Spinal cord (tissue), 10 donors: ENCODE measurements around the gene SLC1A2. TPM values are rescaled to one million over a fixed set of nuclear protein-coding genes. Genes with fewer than 3 reads are reported as not detected.

ENCODE experiments used
- DNase-seq, 6 donors: peaks; one replicate each; pipeline versions ENCODE4 v3.0.0 to v3.0.0-alpha.2; 2013 to 2015; ENCODE audit warnings: low spot score in 6 of 6, low read depth in 4 of 6
- H3K27ac ChIP-seq: one replicate; pipeline ENCODE4 v1.5.1; 2013; ENCODE audit warnings: low read depth, low read length, control low read depth
- H3K27me3 ChIP-seq: one replicate; pipeline ENCODE4 v1.6.1; 2013; ENCODE audit warnings: low read length; ENCODE audit not compliant: control insufficient read depth, insufficient read depth
- H3K36me3 ChIP-seq: one replicate; pipeline ENCODE4 v1.6.1; 2013; ENCODE audit warnings: low read length; ENCODE audit not compliant: control insufficient read depth, insufficient read depth
- H3K4me1 ChIP-seq: one replicate; pipeline ENCODE4 v1.6.1; 2013; ENCODE audit warnings: low read length; ENCODE audit not compliant: control insufficient read depth, insufficient read depth
- H3K4me3 ChIP-seq: one replicate; pipeline ENCODE4 v1.5.1; 2013; ENCODE audit warnings: low read depth, low read length, control low read depth
- H3K9me3 ChIP-seq: one replicate; pipeline ENCODE4 v1.6.1; 2013; ENCODE audit warnings: low read length; ENCODE audit not compliant: control insufficient read depth, insufficient read depth
- WGBS: methylation state at CpG from one replicate; pipeline ENCODE4 v1.1.5; 2013; ENCODE audit warnings: missing lambda C conversion rate; ENCODE audit not compliant: insufficient coverage; 5-methylcytosine and 5-hydroxymethylcytosine counted together
- polyA plus RNA-seq, 2 donors: library from polyadenylated mRNA; unstranded; fragments of 120-200 nt; gene quantifications; one replicate each; pipeline ENCODE4 v1.2.1, GENCODE V29; 2013; ENCODE audit not compliant: insufficient read length in 2 of 2
- total RNA-seq, 2 donors: library from RNA; depleted of rRNA in 1 of 2; stranded (reverse); fragments of 120-200 nt in 1 of 2; fragments of >200 nt in 1 of 2; gene quantifications; one replicate each; pipeline versions ENCODE4 v1.2.3 to v1.2.4, GENCODE V29; 2013 to 2014
- donor health status: healthy.

Gene SLC1A2
- total and polyA plus RNA-seq, 4 donors, result 87.4 to 270 (median 196) TPM

DNA sequence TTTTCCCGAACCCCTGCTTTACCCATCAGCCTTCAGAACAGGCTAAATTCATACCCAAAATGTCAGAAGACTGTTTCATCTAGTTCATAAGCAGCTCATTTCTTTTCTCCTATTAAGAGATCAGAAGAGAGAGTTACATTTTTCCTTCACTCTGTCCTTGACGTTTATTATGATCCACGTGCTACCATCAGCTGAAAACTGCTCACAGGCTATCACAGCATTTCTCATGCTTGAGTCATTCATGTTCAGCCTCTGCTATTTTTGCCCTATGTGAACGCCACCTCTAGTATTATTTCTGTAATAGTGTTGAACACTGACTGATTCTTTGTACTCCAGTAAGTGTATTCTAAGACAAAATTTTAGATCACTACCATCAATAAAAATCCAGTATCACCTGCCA is 51.9 kb downstream of the SLC1A2 start:
- WGBS, result 100% methylated on average over 1 of the region's 4 CpGs
- Histone ChIP-seq H3K4me3 (no peak overlapping the region), H3K27me3 (no peaks in the 10 kb centered on the region), H3K4me1 (peaks cover 12% of the 10 kb centered on the region), H3K36me3 (peaks cover 4% of the 10 kb centered on the region), H3K9me3 (peaks cover 2% of the 10 kb centered on the region), H3K27ac (no peak overlapping the region)
- DNase-seq, result peak in 1 of 6 donors; percentile 51

DNA sequence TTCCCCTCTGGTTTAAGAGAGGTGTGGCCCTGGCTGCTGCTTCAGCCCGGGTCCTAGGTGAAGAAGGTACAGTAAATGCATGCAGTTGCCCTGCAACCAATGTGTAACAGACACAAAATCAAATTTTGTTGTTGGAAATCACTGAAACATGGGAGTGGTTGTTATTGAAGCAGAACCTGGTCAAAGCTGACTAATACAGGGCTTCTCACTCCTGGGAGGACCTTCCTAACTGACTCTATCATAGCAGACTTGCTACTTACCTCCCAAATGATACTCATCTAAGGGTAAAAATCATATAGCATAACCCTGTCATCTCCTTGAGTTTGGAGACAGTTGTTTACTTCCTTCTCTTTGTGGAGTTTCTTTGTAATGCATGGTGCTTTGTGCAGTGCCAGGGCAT is 52.6 kb downstream of the SLC1A2 start:
- no peaks in the 10 kb centered on the region for H3K27me3 ChIP-seq
- peaks cover 15% of the 10 kb centered on the region for H3K4me1 ChIP-seq
- H3K9me3 ChIP-seq, result peaks cover 2% of the 10 kb centered on the region
- H3K27ac ChIP-seq, result no peak overlapping the region
- DNase-seq, result no peak
- no CpG with 5 or more reads among the region's 1 CpG for WGBS
- H3K4me3 ChIP-seq, result no peak overlapping the region
- H3K36me3 ChIP-seq, result peaks cover 4% of the 10 kb centered on the region

DNA sequence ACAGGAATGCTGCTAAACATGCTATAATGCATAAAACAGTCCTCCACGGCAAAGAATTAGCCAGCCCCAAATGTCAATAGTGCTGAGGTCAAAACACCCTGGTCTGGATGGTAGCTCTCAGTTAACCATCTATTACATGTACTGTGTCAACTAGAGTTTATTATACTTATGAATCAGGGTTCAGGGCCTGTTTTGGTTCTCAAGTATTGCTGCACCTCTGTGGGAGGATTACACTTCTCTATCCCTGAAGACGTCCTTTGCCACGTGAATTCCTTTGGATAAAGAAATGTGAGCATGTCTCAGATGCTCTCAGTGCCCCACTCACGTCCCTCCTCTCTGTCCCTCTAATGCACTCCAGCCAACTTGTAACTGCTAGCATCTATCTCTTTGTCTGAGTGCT is 53.4 kb downstream of the SLC1A2 start:
- H3K36me3 ChIP-seq, result peaks cover 4% of the 10 kb centered on the region
- no peaks in the 10 kb centered on the region for H3K27me3 ChIP-seq
- no CpG with 5 or more reads among the region's 4 CpGs for WGBS
- H3K4me3 ChIP-seq, result no peak overlapping the region
- peaks cover 15% of the 10 kb centered on the region for H3K4me1 ChIP-seq
- DNase-seq, result no peak
- no peak overlapping the region for H3K27ac ChIP-seq
- H3K9me3 ChIP-seq, result peaks cover 2% of the 10 kb centered on the region

DNA sequence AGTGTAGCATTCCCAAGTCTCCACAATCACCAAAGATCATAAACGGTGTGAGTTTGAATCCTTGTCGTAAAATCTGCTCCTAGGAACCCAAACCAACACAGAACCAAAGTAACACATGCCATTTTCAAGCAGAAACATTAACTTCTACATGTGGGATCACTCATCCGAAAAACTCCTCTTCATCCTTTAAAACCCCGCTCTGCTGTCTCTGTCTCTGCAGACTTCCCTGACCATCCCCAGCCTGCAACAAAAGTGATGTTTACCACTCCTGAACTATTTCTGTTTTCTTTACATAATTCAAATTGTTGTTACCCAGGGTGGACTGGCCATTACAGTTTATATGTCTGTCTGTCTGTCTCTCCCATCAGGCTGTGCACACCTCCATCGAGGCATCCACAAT is 54.0 kb downstream of the SLC1A2 start:
- H3K27ac ChIP-seq, result no peak overlapping the region
- H3K4me3 ChIP-seq, result no peak overlapping the region
- no peaks in the 10 kb centered on the region for H3K27me3 ChIP-seq
- peaks cover 15% of the 10 kb centered on the region for H3K4me1 ChIP-seq
- peaks cover under 1% of the 10 kb centered on the region for H3K36me3 ChIP-seq
- 90% methylated on average over 4 of the region's 5 CpGs for WGBS
- H3K9me3 ChIP-seq, result peaks cover 2% of the 10 kb centered on the region
- no peak for DNase-seq

DNA sequence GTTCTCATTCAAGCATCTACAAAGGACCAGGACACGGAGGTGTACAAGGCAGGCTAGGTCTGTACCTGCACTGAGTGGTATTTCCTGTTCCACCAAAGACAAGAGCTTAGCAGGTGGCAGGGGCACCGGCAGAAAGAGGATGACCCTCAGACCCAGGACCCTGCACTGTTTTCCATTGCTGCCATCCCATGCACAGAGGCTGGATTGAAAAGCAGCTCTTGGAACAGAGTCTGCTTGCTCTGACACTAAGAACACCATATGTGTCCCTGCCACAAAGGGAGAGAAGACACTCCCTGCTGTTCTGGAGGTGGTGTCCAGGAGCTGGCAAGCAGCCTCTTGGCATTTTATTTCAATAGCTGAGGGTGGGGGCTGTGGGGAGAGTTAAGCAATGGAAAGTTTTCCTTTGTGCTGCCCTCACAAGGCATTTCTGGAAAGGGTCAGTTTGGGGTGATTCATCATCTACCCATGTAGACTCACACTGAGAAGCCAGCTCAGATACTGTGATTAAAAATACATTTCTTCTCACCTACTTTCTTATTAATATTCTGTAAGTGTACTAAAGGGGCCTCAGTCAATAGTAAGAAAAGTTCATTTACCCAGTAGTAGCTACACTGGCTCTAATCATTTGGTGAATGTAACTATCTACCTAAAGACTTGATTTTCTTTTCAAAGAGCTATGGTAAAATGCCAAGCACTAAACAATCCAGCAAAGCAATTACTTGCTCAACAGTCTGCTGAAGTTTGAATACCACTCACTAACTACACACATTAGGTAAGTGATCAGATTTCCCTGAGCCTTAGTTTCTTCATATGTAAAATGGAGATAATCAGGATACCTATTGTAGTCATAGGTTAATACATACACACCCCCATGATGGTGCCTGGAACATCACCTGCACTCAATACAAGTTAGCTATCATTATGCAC is 55.2 kb downstream of the SLC1A2 start:
- peaks cover 2% of the 10 kb centered on the region for H3K9me3 ChIP-seq
- no peaks in the 10 kb centered on the region for H3K27me3 ChIP-seq
- H3K27ac ChIP-seq, result peak overlapping the region; percentile 49
- WGBS, result 27% methylated on average over 2 of the region's 2 CpGs
- no peaks in the 10 kb centered on the region for H3K36me3 ChIP-seq
- no peak overlapping the region for H3K4me3 ChIP-seq
- DNase-seq, result peak in 5 of 6 donors; percentile 39 to 82 (median 49)
- H3K4me1 ChIP-seq, result peaks cover 18% of the 10 kb centered on the region

DNA sequence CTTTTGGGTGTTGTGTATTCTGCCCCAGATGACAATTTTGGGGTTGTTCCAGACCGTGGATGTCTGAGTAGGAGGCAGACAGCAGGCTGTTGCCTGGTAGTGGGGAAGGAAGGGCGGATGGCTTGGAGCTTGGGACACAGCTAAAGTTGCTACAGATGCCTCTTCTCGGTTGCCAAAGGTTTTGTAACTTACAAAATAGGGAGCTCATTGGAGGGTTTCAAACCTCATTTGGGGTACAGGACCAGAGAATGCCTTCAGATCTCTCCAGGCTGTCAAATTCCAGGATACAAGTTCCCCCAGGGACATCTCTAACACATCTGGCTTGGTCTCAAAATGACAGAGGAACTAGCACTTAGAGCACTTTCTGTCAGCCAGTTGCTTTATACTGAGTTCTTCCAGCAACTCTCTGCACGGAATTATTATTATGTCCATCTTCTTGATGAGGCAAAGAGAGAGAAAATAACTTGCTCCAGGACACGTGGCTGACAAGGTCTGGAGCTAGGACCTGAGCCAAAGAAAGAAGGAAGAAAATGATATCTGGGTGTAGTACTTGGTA is 56.0 kb downstream of the SLC1A2 start:
- no peaks in the 10 kb centered on the region for H3K36me3 ChIP-seq
- 54% methylated on average over 3 of the region's 5 CpGs for WGBS
- H3K4me1 ChIP-seq, result peaks cover 18% of the 10 kb centered on the region
- no peak for DNase-seq
- H3K9me3 ChIP-seq, result peaks cover 2% of the 10 kb centered on the region
- peak overlapping the region; percentile 49 for H3K27ac ChIP-seq
- H3K4me3 ChIP-seq, result no peak overlapping the region
- H3K27me3 ChIP-seq, result no peaks in the 10 kb centered on the region

DNA sequence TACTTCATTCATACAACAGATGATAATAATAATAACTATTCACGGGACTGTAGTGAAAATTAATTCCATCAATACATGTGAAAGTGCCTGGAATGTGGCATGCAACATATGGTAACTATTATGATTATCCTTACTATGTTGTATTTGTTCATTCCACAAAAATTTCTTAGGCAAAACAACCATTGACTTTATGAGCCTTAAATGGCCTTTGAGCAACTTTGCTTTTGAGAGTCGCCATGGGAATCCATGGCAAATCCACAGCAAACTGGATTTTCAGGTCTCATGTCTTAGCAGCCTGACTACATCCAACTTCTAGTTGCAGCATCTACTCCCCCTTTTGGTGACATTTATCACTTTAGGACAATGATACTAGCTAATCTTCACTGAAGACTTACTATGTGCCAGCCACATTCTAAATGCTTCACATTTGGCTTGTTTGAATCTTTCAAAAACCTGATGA is 56.8 kb downstream of the SLC1A2 start:
- Histone ChIP-seq H3K27me3 (no peaks in the 10 kb centered on the region), H3K36me3 (no peaks in the 10 kb centered on the region), H3K4me1 (peaks cover 21% of the 10 kb centered on the region), H3K9me3 (peaks cover 2% of the 10 kb centered on the region), H3K27ac (no peak overlapping the region), H3K4me3 (no peak overlapping the region)
- no peak for DNase-seq
- 88% methylated on average over 1 of the region's 2 CpGs for WGBS

DNA sequence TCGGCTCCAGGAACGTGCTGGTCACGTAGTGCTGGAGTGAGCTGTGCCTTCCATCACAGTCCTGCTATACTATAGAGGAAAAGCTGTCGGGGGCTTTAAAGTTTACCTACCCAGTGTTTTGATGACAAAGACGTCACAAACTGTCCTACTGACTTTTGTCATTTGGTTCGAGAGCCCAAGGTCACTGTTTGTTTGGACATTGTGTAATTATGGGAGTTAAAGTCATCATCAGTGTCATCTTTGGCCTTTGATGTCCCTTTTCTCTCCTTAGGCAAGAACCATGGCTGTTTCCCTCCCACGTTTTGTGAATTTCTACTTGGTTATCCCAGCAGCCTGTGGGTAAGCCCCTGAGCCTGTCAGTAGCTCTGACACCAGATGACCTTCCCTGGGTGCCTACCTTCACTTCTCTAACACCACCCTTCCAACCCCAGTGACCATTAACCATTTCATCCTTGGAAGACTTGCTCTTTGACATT is 59.3 kb downstream of the SLC1A2 start:
- Histone ChIP-seq H3K27ac (no peak overlapping the region), H3K4me1 (peaks cover 20% of the 10 kb centered on the region), H3K36me3 (no peaks in the 10 kb centered on the region), H3K4me3 (no peak overlapping the region), H3K9me3 (no peaks in the 10 kb centered on the region), H3K27me3 (no peaks in the 10 kb centered on the region)
- DNase-seq, result no peak
- 47% methylated on average over 1 of the region's 7 CpGs for whole genome bisulfite sequencing

DNA sequence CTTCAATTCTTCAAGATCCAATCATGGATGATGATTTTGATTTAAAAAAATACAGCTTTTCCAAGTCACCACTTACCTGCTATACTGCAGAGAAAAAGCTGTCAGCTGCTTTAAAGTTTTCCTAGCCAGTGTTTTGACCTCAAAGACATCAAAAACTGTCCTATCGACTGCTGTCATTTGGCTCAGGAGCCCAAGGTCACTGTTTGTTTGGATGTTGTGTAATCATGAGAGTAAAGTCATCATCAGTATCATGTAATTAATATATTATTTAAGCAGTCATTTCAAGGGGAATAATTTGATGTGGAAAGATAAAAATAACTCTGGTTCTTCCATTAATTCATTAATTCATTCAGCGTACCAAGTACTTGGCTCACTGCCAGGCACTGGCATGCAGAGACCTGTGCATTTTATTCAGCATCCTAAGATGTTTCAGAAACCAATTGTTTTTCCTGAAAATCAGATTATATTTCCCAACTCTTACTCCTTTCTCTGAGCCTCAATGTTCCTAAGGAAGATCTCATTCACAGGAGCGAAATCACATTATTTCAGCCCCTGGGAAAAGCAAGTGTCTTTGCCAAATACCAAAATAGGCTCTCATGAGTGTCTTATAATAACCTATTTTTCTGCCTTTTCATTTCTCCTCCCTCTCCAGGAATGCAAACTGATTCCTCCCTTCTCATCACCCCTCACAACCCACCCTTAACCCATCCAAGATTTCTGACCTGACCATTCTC is 59.9 kb downstream of the SLC1A2 start:
- H3K27me3 ChIP-seq, result no peaks in the 10 kb centered on the region
- H3K9me3 ChIP-seq, result no peaks in the 10 kb centered on the region
- peaks cover 15% of the 10 kb centered on the region for H3K4me1 ChIP-seq
- no peak overlapping the region for H3K27ac ChIP-seq
- 53% methylated on average over 2 of the region's 3 CpGs for WGBS
- H3K36me3 ChIP-seq, result no peaks in the 10 kb centered on the region
- no peak overlapping the region for H3K4me3 ChIP-seq
- DNase-seq, result peak in 2 of 6 donors; percentile 44 to 53
